Measurements from ENCODE around the gene ACP7. TPM values are rescaled to one million over a fixed set of nuclear protein-coding genes. Genes with fewer than 3 reads are reported as not detected.

Gene ACP7
- total RNA-seq, 1 experiment from 2014 or later, result 0.15 TPM

DNA sequence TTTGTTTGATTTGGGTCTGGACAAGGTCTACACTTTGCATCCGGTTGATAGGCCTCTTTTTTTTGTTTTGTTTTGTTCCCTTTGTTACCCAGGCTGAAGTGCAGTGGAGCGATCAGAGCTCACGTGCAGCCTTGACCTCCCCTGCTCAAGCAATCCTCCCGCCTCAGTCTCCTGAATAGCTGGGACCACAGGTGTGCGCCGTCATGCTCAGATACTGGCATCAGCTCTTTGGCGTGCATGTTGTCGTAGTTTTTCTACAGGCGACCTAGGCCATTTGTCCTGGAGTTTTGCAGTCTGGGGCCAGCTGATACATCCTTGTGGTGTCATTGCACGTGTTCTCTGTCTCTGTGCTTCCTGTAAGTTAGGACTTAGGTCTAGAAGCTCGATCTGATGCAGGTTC is 57.8 kb downstream of the ACP7 start:
- peak overlapping the region in 1 of 3 experiments; percentile 35; a peak in 1 of 7 replicates for H3K27ac Mint-ChIP-seq
- H3K14ac ChIP-seq (ENCODE audit: insufficient read depth, low read length), result no peak overlapping the region
- no peaks in the 10 kb centered on the region for H3K9me3 ChIP-seq (ENCODE audit: control insufficient read depth, low read depth, low read length)
- no peak overlapping the region for H3K9ac ChIP-seq (ENCODE audit: extremely low read depth, insufficient read length, low read length)
- 0 out of 7 replicates have a peak, but pooled peaks cover 0 to 4% (median 0%) of the 10 kb centered on the region in 3 experiments for H3K36me3 Mint-ChIP-seq (ENCODE audit: insufficient read depth in 1 of 3, low read depth in 3 of 3)
- H3K4me3 Mint-ChIP-seq, result peak overlapping the region in 1 of 2 experiments; percentile 53; a peak in 2 of 5 replicates
- no peak overlapping the region for H3K4ac ChIP-seq (ENCODE audit: low read depth, low read length)
- no peaks in the 10 kb centered on the region for H3K23me2 ChIP-seq (ENCODE audit: insufficient read length, low read depth, low read length, poor library complexity, severe bottlenecking)
- no peak overlapping the region for H2BK20ac ChIP-seq (ENCODE audit: low read depth, low read length, poor library complexity, severe bottlenecking)
- no peak for DNase-seq
- no peak overlapping the region for H3K4me2 ChIP-seq (ENCODE audit: insufficient read depth, insufficient read length, low read length)
- no peaks in the 10 kb centered on the region for H3K79me1 ChIP-seq (ENCODE audit: insufficient read depth, low read depth, low read length, poor library complexity, severe bottlenecking)
- H3K27ac ChIP-seq (ENCODE audit: insufficient read length, low read depth, low read length), result no peak overlapping the region
- no CpG with 5 or more reads among the region's 11 CpGs for WGBS (ENCODE audit: extremely low coverage, insufficient read length, low lambda C conversion rate)
- no peaks in the 10 kb centered on the region for H3K27me3 Mint-ChIP-seq (ENCODE audit: low read depth)
- H3K56ac ChIP-seq (ENCODE audit: insufficient read length, low read depth, low read length), result no peak overlapping the region
- H3K79me2 ChIP-seq (ENCODE audit: insufficient read depth, low read length), result peaks cover 14% of the 10 kb centered on the region; the same call in 1 of the 2 replicates
- H2BK5ac ChIP-seq (ENCODE audit: insufficient read length, low read length), result no peak overlapping the region
- no peaks in the 10 kb centered on the region for H3K27me3 ChIP-seq (ENCODE audit: insufficient read depth, low read length)
- TF ChIP-seq, protein P1, sequence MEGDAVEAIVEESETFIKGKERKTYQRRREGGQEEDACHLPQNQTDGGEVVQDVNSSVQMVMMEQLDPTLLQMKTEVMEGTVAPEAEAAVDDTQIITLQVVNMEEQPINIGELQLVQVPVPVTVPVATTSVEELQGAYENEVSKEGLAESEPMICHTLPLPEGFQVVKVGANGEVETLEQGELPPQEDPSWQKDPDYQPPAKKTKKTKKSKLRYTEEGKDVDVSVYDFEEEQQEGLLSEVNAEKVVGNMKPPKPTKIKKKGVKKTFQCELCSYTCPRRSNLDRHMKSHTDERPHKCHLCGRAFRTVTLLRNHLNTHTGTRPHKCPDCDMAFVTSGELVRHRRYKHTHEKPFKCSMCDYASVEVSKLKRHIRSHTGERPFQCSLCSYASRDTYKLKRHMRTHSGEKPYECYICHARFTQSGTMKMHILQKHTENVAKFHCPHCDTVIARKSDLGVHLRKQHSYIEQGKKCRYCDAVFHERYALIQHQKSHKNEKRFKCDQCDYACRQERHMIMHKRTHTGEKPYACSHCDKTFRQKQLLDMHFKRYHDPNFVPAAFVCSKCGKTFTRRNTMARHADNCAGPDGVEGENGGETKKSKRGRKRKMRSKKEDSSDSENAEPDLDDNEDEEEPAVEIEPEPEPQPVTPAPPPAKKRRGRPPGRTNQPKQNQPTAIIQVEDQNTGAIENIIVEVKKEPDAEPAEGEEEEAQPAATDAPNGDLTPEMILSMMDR (conservative IDR thresholded peaks at IDR 0.05), result no peak
- no peak overlapping the region for H2AK5ac ChIP-seq (ENCODE audit: insufficient read length, low read length)
- peaks cover 73 to 87% of the 10 kb centered on the region in 2 experiments for H3K4me1 Mint-ChIP-seq
- H3T11ph ChIP-seq (ENCODE audit: low read length), result no peak overlapping the region
- H4K8ac ChIP-seq (replicated peaks; ENCODE audit: insufficient read length, low read depth, low read length), result no peak overlapping the region
- peaks cover 35% of the 10 kb centered on the region for H3K4me1 ChIP-seq (ENCODE audit: insufficient read depth, low read length)
- H3K9me3 Mint-ChIP-seq, result no peaks in the 10 kb centered on the region
- H4K5ac ChIP-seq (ENCODE audit: insufficient read length, low read depth, low read length), result no peak overlapping the region
- no peak overlapping the region for H2BK12ac ChIP-seq (ENCODE audit: insufficient read length, low read depth, low read length)
- no peak overlapping the region for H4K91ac ChIP-seq (ENCODE audit: insufficient read length, low read depth, low read length)
- H2BK120ac ChIP-seq (ENCODE audit: low read depth, low read length, poor library complexity, severe bottlenecking), result no peak overlapping the region
- H2AFZ ChIP-seq (ENCODE audit: low read length), result no peak overlapping the region
- H4K20me1 ChIP-seq (ENCODE audit: control insufficient read depth, insufficient read depth, insufficient read length), result peaks cover 2% of the 10 kb centered on the region
- H2BK15ac ChIP-seq (ENCODE audit: low read depth, low read length), result no peak overlapping the region
- H3K23ac ChIP-seq (ENCODE audit: insufficient read length, low read depth, low read length), result no peak overlapping the region
- H3K18ac ChIP-seq (ENCODE audit: insufficient read length, low read depth, low read length), result no peak overlapping the region

Measured in H9 (cell line).